Activated T-helper 2 cell treated with anti-CD3 and anti-CD28 coated beads, Interferon-gamma antibody, Interleukin-2, Interleukin-4, amounts not matched to agents 10 μg/mL and 5 μg/mL and 100 μg/mL, durations not matched to agents 14 hours and 24 hours and 36 hours (primary cell): ENCODE results near the gene ADAMTS14. TPM values are rescaled to one million over a fixed set of nuclear protein-coding genes. Genes with fewer than 3 reads are reported as not detected.
A peak's percentile ranks its signal among the peaks of the same experiment; 100 is the strongest.

Experiments
- DNase-seq: peaks from one replicate; pipeline ENCODE4 v3.0.0; 2021; ENCODE audit warnings: low spot score
- H3K27ac Mint-ChIP-seq: one replicate; pipeline ENCODE4 v1.8.0; 2021; ENCODE audit warnings: mixed read lengths
- H3K27me3 Mint-ChIP-seq: one replicate; pipeline ENCODE4 v1.8.0; 2021; ENCODE audit warnings: low read depth, mixed read lengths
- H3K36me3 Mint-ChIP-seq: one replicate; pipeline ENCODE4 v1.8.0; 2021; ENCODE audit warnings: low read depth, mixed read lengths
- H3K4me1 Mint-ChIP-seq: one replicate; pipeline ENCODE4 v1.8.0; 2021; ENCODE audit warnings: low read depth, mixed read lengths
- H3K4me3 Mint-ChIP-seq: one replicate; pipeline ENCODE4 v1.8.0; 2021; ENCODE audit warnings: low read depth, mild to moderate bottlenecking, moderate library complexity, mixed read lengths
- H3K9me3 Mint-ChIP-seq: one replicate; pipeline ENCODE4 v1.8.0; 2021; ENCODE audit warnings: mixed read lengths
- intact Hi-C: fragments of 100-400 bp; cut with micrococcal nuclease; formaldehyde crosslinking; loops from one replicate; pipeline ENCODE4 v1.15.1; 2023
- total RNA-seq: library from RNA; stranded (reverse); gene quantifications from 2 replicates; pipeline ENCODE4 v1.2.3, GENCODE V29; 2022

Gene ADAMTS14
- total RNA-seq, 1 donor from 2014 or later, result 0.39 TPM

GRCh38 chr10:70749756-70750155 is 77.5 kb downstream of the ADAMTS14 start:
- intact Hi-C loops, result loop anchor here (10.0 kb wide), 1 partner anchor 285 kb away; no protein-coding TSS in a partner anchor
- no peak overlapping the region for H3K27ac Mint-ChIP-seq
- no peaks in the 10 kb centered on the region for H3K9me3 Mint-ChIP-seq
- H3K36me3 Mint-ChIP-seq, result no peaks in the 10 kb centered on the region
- no peaks in the 10 kb centered on the region for H3K4me1 Mint-ChIP-seq
- no peak overlapping the region for H3K4me3 Mint-ChIP-seq
- H3K27me3 Mint-ChIP-seq, result no peaks in the 10 kb centered on the region
- no peak for DNase-seq

DNA sequence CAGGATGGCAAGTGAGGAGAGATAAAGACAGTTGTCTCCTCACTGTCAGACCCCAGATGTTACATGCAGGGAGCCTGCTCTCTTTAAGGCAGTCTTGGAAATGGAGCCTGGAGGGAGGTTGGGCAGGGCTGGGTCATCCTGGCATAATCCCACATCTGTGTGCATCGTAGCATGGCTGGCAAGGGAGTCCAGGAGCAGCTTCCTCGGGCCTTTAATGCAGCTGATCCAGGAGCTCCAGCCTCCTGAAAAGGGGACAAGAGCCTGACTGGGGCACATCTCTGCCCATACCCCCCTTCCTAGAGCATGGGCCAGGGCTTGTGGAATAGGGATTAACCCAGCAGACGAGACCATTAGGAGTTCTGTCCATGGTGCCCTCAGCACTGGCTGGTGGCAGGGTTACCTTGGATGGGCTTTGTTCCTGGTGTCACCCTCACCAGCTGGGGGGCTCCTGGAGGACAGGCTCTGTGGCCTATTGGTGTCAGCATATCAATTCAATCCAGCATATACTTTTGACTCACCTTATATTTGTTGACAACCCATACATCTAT is 77.9 kb downstream of the ADAMTS14 start:
- Mint-ChIP-seq H3K27ac (no peak overlapping the region), H3K36me3 (no peaks in the 10 kb centered on the region), H3K27me3 (no peaks in the 10 kb centered on the region), H3K9me3 (no peaks in the 10 kb centered on the region), H3K4me1 (no peaks in the 10 kb centered on the region), H3K4me3 (no peak overlapping the region)
- DNase-seq, result no peak
- intact Hi-C loops, result loop anchor here (10.0 kb wide), 1 partner anchor 285 kb away; no protein-coding TSS in a partner anchor

- Mint-ChIP-seq H3K9me3 (no peaks in the 10 kb centered on the region), H3K36me3 (no peaks in the 10 kb centered on the region), H3K27me3 (no peaks in the 10 kb centered on the region), H3K4me1 (no peaks in the 10 kb centered on the region), H3K27ac (no peak overlapping the region), H3K4me3 (no peak overlapping the region)
- no peak for DNase-seq
- intact Hi-C loops, result loop anchor here (10.0 kb wide), 1 partner anchor 287 kb away; no protein-coding TSS in a partner anchor
These were observed 79.0 kb downstream of the ADAMTS14 start for GRCh38 chr10:70751356-70751755.

DNA sequence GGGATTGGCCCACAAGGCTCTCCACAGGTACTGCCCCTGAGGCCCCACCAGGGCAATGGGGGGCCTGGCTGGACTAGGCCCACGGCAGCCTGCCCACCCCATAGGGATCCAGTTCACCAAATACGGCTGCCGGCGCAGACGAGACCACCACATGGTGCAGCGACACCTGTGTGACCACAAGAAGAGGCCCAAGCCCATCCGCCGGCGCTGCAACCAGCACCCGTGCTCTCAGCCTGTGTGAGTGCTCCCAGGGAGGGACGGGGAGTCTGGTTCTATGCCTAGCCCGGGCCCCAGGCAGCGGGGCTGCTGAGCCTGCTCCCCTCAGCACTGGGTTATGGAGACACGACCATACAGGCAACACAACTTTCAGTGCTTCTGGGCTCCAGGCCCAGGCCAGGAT is 79.7 kb downstream of the ADAMTS14 start:
- no peak overlapping the region for H3K27ac Mint-ChIP-seq
- H3K4me1 Mint-ChIP-seq, result no peaks in the 10 kb centered on the region
- no peak for DNase-seq
- no peaks in the 10 kb centered on the region for H3K9me3 Mint-ChIP-seq
- H3K27me3 Mint-ChIP-seq, result no peaks in the 10 kb centered on the region
- intact Hi-C loops, result loop anchor here (10.0 kb wide), 1 partner anchor 287 kb away; no protein-coding TSS in a partner anchor
- no peak overlapping the region for H3K4me3 Mint-ChIP-seq
- H3K36me3 Mint-ChIP-seq, result no peaks in the 10 kb centered on the region

GRCh38 chr10:70752571-70752970 is 80.3 kb downstream of the ADAMTS14 start:
- DNase-seq, result no peak
- no peaks in the 10 kb centered on the region for H3K9me3 Mint-ChIP-seq
- no peak overlapping the region for H3K4me3 Mint-ChIP-seq
- no peaks in the 10 kb centered on the region for H3K36me3 Mint-ChIP-seq
- no peaks in the 10 kb centered on the region for H3K27me3 Mint-ChIP-seq
- H3K4me1 Mint-ChIP-seq, result no peaks in the 10 kb centered on the region
- intact Hi-C loops, result loop anchor here (10.0 kb wide), 1 partner anchor 288 kb away; no protein-coding TSS in a partner anchor
- H3K27ac Mint-ChIP-seq, result no peak overlapping the region

DNA sequence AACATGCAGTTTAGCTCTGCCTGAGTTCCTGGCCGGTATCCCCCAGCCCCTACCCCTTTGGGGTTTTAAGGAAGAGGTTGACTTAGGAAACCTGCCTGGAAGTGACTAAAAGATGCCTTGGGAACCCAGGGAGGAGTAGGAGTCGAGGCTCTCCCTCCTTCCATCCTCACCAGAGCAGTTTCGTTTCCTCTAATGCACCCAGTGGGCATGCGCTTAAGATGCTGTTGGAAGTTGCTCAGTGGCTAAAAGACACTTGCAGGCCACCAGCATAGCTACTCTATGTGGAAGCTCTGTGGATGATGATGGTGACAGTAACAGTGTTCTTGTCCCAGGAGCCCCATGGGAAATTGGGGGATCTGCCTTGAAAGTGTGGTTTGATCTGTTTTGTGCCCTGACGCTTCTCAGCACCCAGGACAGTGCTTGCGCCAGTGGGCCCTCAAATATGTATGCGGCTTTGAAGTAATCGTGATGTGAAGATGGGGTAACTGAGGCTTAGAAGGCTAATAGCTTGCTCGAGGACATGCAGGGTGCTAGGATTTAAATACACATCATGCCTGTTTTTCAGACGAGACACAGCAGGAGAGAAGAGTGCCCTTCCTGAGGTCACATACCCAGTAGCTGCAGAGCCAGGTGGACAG is 80.8 kb downstream of the ADAMTS14 start:
- Mint-ChIP-seq H3K4me3 (no peak overlapping the region), H3K4me1 (no peaks in the 10 kb centered on the region), H3K27ac (no peak overlapping the region), H3K9me3 (no peaks in the 10 kb centered on the region), H3K36me3 (no peaks in the 10 kb centered on the region), H3K27me3 (no peaks in the 10 kb centered on the region)
- intact Hi-C loops, result loop anchor here (10.0 kb wide), 1 partner anchor 288 kb away; no protein-coding TSS in a partner anchor
- DNase-seq, result no peak

DNA sequence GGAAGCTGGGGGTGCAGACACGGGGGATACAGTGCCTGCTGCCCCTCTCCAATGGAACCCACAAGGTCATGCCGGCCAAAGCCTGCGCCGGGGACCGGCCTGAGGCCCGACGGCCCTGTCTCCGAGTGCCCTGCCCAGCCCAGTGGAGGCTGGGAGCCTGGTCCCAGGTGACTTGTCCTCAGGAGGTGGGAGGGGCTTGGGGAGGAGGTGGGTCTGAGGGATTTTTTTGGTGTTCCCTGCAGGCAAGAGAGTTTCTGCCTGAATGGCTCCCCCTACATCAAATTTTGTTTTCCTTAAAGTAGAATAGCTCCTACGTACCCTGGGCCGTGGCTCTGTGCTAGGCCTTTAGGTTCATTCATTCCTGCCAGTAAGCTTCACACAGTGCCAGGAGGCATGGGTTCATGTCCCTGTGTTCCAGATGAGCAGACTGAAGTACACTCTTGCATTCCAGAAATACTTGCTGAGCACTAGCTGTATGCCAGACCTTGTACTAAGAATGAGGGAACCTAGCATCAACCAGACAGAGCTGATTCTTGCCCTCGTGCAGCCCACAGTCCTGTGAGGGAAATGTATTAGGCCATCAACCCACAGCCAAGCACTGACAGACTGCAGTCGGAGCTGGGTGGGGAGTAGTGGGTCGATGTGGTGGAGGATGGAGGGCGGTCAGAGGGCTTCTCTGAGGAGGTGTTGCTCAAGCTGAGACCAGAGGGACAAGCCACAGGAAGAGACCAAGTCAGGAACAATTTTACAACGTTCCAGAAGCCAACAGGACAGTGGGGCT is 81.7 kb downstream of the ADAMTS14 start:
- H3K27ac Mint-ChIP-seq, result no peak overlapping the region

DNA sequence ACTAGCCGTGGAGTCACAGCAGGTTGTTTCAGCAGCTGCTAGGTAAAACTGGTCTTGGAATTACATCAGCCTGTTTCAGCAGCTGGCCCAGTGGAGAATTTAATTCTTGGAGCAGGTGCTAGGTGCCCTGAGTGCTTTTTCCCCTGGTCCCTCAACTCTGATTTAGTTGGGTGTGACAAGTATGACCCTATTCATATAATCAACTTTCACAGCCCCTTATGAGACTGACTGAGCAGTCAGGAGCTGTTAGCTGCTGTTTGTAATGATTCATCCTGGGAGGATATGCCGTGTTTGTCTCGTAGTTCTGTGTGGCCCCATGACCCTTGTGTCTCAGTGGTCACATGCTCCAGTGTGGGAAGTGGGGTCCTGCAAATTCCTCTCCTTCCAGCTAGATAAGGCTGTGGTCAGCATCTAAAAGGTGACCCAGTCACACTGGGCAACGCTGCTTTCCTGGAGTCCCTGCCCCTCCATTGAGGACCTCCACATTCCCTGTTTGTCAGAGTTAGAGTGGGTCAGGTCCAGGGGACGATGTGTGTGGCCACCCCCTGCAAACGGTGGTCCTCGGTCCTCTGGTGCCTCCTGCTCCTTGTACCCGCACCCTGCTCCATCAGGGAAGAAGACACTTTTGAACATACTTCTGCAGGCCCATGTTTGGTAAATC is 84.5 kb downstream of the ADAMTS14 start:
- H3K4me3 Mint-ChIP-seq, result no peak overlapping the region
- no peak overlapping the region for H3K27ac Mint-ChIP-seq
- no peaks in the 10 kb centered on the region for H3K36me3 Mint-ChIP-seq
- no peaks in the 10 kb centered on the region for H3K27me3 Mint-ChIP-seq
- intact Hi-C loops, result loop anchor here (10.0 kb wide), 1 partner anchor 292 kb away; no protein-coding TSS in a partner anchor
- H3K4me1 Mint-ChIP-seq, result peaks cover 6% of the 10 kb centered on the region
- no peaks in the 10 kb centered on the region for H3K9me3 Mint-ChIP-seq
- no peak for DNase-seq

More for the DNA sequence above, 81.7 kb downstream of the ADAMTS14 start:
- H3K36me3 Mint-ChIP-seq, result no peaks in the 10 kb centered on the region
- no peak for DNase-seq
- H3K27me3 Mint-ChIP-seq, result no peaks in the 10 kb centered on the region
- H3K4me1 Mint-ChIP-seq, result peaks cover 5% of the 10 kb centered on the region
- no peak overlapping the region for H3K4me3 Mint-ChIP-seq
- no peaks in the 10 kb centered on the region for H3K9me3 Mint-ChIP-seq
- intact Hi-C loops, result loop anchor here (10.0 kb wide), 1 partner anchor 289 kb away; no protein-coding TSS in a partner anchor

- H3K9me3 Mint-ChIP-seq, result no peaks in the 10 kb centered on the region
- H3K27ac Mint-ChIP-seq, result no peak overlapping the region
- H3K36me3 Mint-ChIP-seq, result no peaks in the 10 kb centered on the region
- no peak for DNase-seq
- no peak overlapping the region for H3K4me3 Mint-ChIP-seq
- H3K4me1 Mint-ChIP-seq, result peaks cover 6% of the 10 kb centered on the region
- no peaks in the 10 kb centered on the region for H3K27me3 Mint-ChIP-seq
- intact Hi-C loops, result loop anchor here (2.0 to 10.0 kb wide), 2 partner anchors 139 to 293 kb away; no protein-coding TSS in a partner anchor
These were observed 85.5 kb downstream of the ADAMTS14 start for GRCh38 chr10:70757856-70758255.

DNA sequence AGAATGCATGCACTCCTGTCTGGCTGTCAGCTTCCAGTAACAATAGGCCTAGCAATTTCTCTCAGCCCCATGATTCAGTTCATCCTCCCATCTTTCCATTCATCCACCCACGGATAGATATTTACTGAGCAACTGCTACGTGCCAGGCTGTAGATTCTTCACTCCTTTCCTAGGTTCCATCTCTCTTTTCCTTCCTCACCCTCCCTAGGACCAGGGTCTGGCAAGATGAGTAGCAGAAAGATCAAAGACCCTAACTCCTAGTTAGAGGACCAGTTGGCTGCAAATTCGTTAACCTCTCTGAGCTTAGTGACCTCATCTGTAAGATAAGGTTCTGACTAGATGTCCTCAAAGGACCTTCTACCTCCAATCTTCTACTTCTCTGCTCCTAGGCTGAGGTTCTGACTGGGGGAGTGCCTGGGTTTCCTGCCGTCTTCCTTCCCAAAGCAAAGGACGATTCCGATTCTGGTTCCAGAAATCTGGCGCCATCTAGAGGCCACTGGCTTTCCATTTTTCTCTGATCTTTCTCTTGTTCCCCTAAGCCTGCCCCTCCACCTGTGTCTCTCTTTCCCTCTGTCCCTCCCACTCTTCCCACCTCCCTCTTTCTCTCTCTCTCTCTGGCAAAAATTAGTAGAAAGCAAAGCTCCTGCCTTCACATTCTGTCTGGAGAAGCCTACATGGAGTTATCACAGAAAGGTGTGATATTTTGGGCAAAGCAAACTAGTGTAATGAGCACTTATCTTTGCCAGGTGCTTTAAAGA is 86.6 kb downstream of the ADAMTS14 start:
- DNase-seq, result peak; percentile 45
- intact Hi-C loops, result loop anchor here (1.0 to 10.0 kb wide), 4 partner anchors 140 to 294 kb away; no protein-coding TSS in a partner anchor
- Mint-ChIP-seq H3K4me1 (peaks cover 6% of the 10 kb centered on the region), H3K27ac (no peak overlapping the region), H3K9me3 (no peaks in the 10 kb centered on the region), H3K27me3 (no peaks in the 10 kb centered on the region), H3K4me3 (no peak overlapping the region), H3K36me3 (no peaks in the 10 kb centered on the region)

GRCh38 chr10:70759781-70760180 is 87.5 kb downstream of the ADAMTS14 start:
- H3K9me3 Mint-ChIP-seq, result no peaks in the 10 kb centered on the region
- no peak overlapping the region for H3K4me3 Mint-ChIP-seq
- no peak overlapping the region for H3K27ac Mint-ChIP-seq
- peaks cover 6% of the 10 kb centered on the region for H3K4me1 Mint-ChIP-seq
- no peak for DNase-seq
- no peaks in the 10 kb centered on the region for H3K36me3 Mint-ChIP-seq
- no peaks in the 10 kb centered on the region for H3K27me3 Mint-ChIP-seq
- intact Hi-C loops, result loop anchor here (1.0 to 10.0 kb wide), 4 partner anchors 141 to 295 kb away; no protein-coding TSS in a partner anchor
